Panc1 (cell line): ENCODE results near the gene OPN3.

ENCODE experiments used
- CTCF ChIP-seq: fragments of 450-650 bp; IDR thresholded peaks from 2 replicates; pipeline ENCODE4 v1.5.1; 2017; ENCODE audit warnings: mild to moderate bottlenecking
- POLR2AphosphoS5 ChIP-seq: IDR thresholded peaks from 2 replicates; pipeline ENCODE4 v1.6.1; 2012; ENCODE audit warnings: mild to moderate bottlenecking, low read depth, low read length, moderate library complexity
- REST ChIP-seq, 2 experiments: IDR thresholded peaks; 2 replicates each; pipeline ENCODE4 v1.6.1; 2011 to 2012; ENCODE audit warnings: low read depth in 2 of 2, control low read depth in 1 of 2, low read length in 1 of 2, mild to moderate bottlenecking in 1 of 2, moderate library complexity in 1 of 2; ENCODE audit not compliant: insufficient read depth in 1 of 2
- SIN3A ChIP-seq: IDR thresholded peaks from 2 replicates; pipeline ENCODE4 v1.6.1; 2012; ENCODE audit warnings: low read depth, mild to moderate bottlenecking, low read length, moderate library complexity, borderline replicate concordance; ENCODE audit not compliant: insufficient read depth
- TCF7L2 ChIP-seq: IDR thresholded peaks from 2 replicates; pipeline ENCODE4 v1.6.1; 2011; ENCODE audit warnings: mild to moderate bottlenecking, low read depth, low read length, inconsistent platforms

- TF ChIP-seq POLR2AphosphoS5 (no peak), CTCF (no peak), REST (IDR thresholded peaks at IDR 0.05; ENCODE audit: insufficient read depth in 1 of 2, low read depth in 2 of 2, low read length in 1 of 2) (no peak), SIN3A (no peak), TCF7L2 (no peak)
Measured at GRCh38 chr1:241607497-241607896, 32.7 kb downstream of the OPN3 start.
